GM12891 (cell line): ENCODE measurements around the gene SEMA4D.

Experiments used
- POLR2A ChIP-seq: IDR thresholded peaks from 2 replicates; pipeline ENCODE4 v1.6.1; 2011; ENCODE audit warnings: low read depth, low read length, control low read depth
- POLR2AphosphoS5 ChIP-seq: IDR thresholded peaks from 2 replicates; pipeline ENCODE4 v1.6.1; 2011; ENCODE audit warnings: low read depth, low read length, control low read depth
- TAF1 ChIP-seq: IDR thresholded peaks from 2 replicates; pipeline ENCODE4 v1.6.1; 2011; ENCODE audit warnings: low read depth, low read length, control low read depth

DNA sequence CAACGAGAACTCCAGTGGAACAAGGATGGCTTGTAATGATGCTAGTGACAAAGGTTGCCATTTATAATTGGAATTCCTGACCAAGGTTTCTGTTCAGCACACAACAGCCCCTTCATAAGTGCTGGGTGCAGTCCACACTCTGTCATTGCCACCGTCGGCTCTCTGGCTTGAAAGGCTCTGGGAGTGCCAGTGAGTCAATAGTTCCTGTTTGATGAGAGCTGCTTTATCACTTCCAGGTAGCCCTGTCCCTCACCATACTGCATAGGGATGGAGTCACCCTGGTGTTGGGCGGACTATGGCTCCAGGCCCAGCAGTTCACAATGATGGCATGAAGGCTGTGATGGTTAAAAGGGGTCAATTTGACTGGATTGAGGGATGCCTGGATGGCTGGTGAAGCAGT is 34.6 kb upstream of the SEMA4D start:
- TF ChIP-seq POLR2AphosphoS5 (no peak), POLR2A (no peak), TAF1 (no peak)
